Mucosa of descending colon (tissue), 3 donors: ENCODE measurements around the gene ESR2. TPM values are rescaled to one million over a fixed set of nuclear protein-coding genes. Genes with fewer than 3 reads are reported as not detected.

ENCODE experiments used
- ATAC-seq: fragments of 200-7000 bp; cut with Tn5 transposase; one replicate; pipeline ENCODE4 v1.9.1; 2020; ENCODE audit warnings: mild to moderate bottlenecking, moderate library complexity
- DNase-seq, 3 donors: peaks; one replicate each; pipeline ENCODE4 v3.0.0-alpha.2; 2020
- H3K36me3 ChIP-seq: fragments of 200-600 bp; one replicate; pipeline ENCODE4 v1.8.0; 2021; ENCODE audit warnings: low read depth, mild to moderate bottlenecking
- H3K4me1 ChIP-seq: fragments of 200-600 bp; one replicate; pipeline ENCODE4 v1.8.0; 2021; ENCODE audit warnings: low read depth, mild to moderate bottlenecking
- H3K4me3 ChIP-seq: fragments of 200-600 bp; one replicate; pipeline ENCODE4 v1.8.0; 2021; ENCODE audit warnings: mild to moderate bottlenecking
- H3K9me3 ChIP-seq: fragments of 200-600 bp; one replicate; pipeline ENCODE4 v1.8.0; 2021; ENCODE audit warnings: mild to moderate bottlenecking
- CTCF ChIP-seq: fragments of 200-600 bp; IDR thresholded peaks from one replicate; pipeline ENCODE4 v1.8.0; 2022; ENCODE audit warnings: antibody characterized with exemption, mild to moderate bottlenecking
- intact Hi-C, 2 donors: fragments of 100-400 bp; cut with DNase I in 1 of 2; cut with micrococcal nuclease in 1 of 2; formaldehyde crosslinking; loops; one replicate each; pipeline versions ENCODE4 v1.11.0 to v1.11.1; 2022; cut with DNase I, micrococcal nuclease
- total RNA-seq, 3 donors: library from RNA; stranded (reverse); fragmentation: NEBNext Ultra II Directional in 2 of 3; extraction: Animal tissue kit (Norgen Biotek cat#: 25700) in 2 of 3; gene quantifications; one replicate each; pipeline versions ENCODE4 v1.2.1 to v1.2.4, GENCODE V29; 2021 to 2023
- donor health status: DM: no; HTN: no; CAD: no; lungs with moderate emphysema.
- donor health status: DM: no; HTN: no; CAD: no.
- donor health status: DM: no; HTN: yes; CAD: no.

The ESR2 gene
- total RNA-seq, 3 donors from 2014 or later = 0.32 to 0.60 (median 0.41) TPM

- no peak for TF ChIP-seq CTCF
- H3K9me3 ChIP-seq = no peaks in the 10 kb centered on the region
- H3K4me3 ChIP-seq = no peak overlapping the region
- intact Hi-C loops = no loop called here
- H3K4me1 ChIP-seq = no peaks in the 10 kb centered on the region
- no peak for ATAC-seq
- no peak for DNase-seq
- peaks cover 5% of the 10 kb centered on the region for H3K36me3 ChIP-seq
Observed at GRCh38 chr14:64126548-64126947, 167.6 kb downstream of the ESR2 start.

- no peak for TF ChIP-seq CTCF
- Histone ChIP-seq H3K9me3 (no peaks in the 10 kb centered on the region), H3K4me1 (no peaks in the 10 kb centered on the region), H3K4me3 (no peak overlapping the region), H3K36me3 (peaks cover 5% of the 10 kb centered on the region)
- no peak for DNase-seq
- no peak for ATAC-seq
- intact Hi-C loops = no loop called here
Observed at GRCh38 chr14:64125270-64125669, 168.9 kb downstream of the ESR2 start.

- Histone ChIP-seq H3K4me3 (no peak overlapping the region), H3K4me1 (no peaks in the 10 kb centered on the region), H3K9me3 (no peaks in the 10 kb centered on the region), H3K36me3 (no peaks in the 10 kb centered on the region)
- ATAC-seq (no peak), DNase-seq (no peak)
- intact Hi-C loops = no loop called here
- no peak for TF ChIP-seq CTCF
Observed at GRCh38 chr14:64123241-64123822, 170.8 kb downstream of the ESR2 start.

GRCh38 chr14:64119980-64120379, 174.2 kb downstream of the ESR2 start:
- ATAC-seq (no peak), DNase-seq (no peak)
- no peaks in the 10 kb centered on the region for H3K4me1 ChIP-seq
- intact Hi-C loops = loop anchor here in 1 of 2 donors (1.0 kb wide), 1 partner anchor 27 kb away; no protein-coding TSS in a partner anchor
- TF ChIP-seq CTCF = no peak
- no peaks in the 10 kb centered on the region for H3K9me3 ChIP-seq
- no peak overlapping the region for H3K4me3 ChIP-seq
- no peaks in the 10 kb centered on the region for H3K36me3 ChIP-seq

- Histone ChIP-seq H3K9me3 (no peaks in the 10 kb centered on the region), H3K36me3 (no peaks in the 10 kb centered on the region), H3K4me1 (no peaks in the 10 kb centered on the region), H3K4me3 (no peak overlapping the region)
- no peak for TF ChIP-seq CTCF
- no peak for DNase-seq
- ATAC-seq = no peak
- intact Hi-C loops = loop anchor here in 1 of 2 donors (1.0 kb wide), 1 partner anchor 28 kb away; no protein-coding TSS in a partner anchor
Observed at GRCh38 chr14:64119500-64119899, 174.7 kb downstream of the ESR2 start.
